AG04449 (cell line): Measurements from ENCODE around the gene PNKD.

Experiments
- CTCF ChIA-PET: fragments of 350-600 bp; formaldehyde crosslinking; extraction: SDS; loops from one replicate; lab custom pipeline; 2021; ENCODE audit warnings: antibody characterized with exemption; lab: Yijun Ruan, JAX
- POLR2A ChIA-PET: fragments of 400-600, 350-600 bp; formaldehyde crosslinking; extraction: SDS; loops from one replicate; lab custom pipeline; 2020; ENCODE audit warnings: antibody characterized with exemption, inconsistent platforms; lab: Yijun Ruan, JAX
- DNase-seq: peaks from one replicate; pipeline ENCODE4 v3.0.0-alpha.2; 2010; ENCODE audit warnings: low read depth, low spot score
- H3K4me3 ChIP-seq: 2 replicates; pipeline ENCODE4 v1.5.1; 2011; ENCODE audit warnings: low read depth, mild to moderate bottlenecking, control low read depth, low read length
- CTCF ChIP-seq: IDR thresholded peaks from one replicate; pipeline ENCODE4 v1.5.1; 2011; ENCODE audit warnings: mild to moderate bottlenecking, moderate library complexity, low read length, control low read depth, inconsistent platforms; ENCODE audit not compliant: insufficient read depth; ENCODE audit errors: missing control alignments

PNKD gene

GRCh38 chr2:218393750-218394290 lies 123.5 kb downstream of the PNKD start:
- ChIA-PET POLR2A (interaction anchor here (1.2 kb wide), 1 partner anchor 124 kb away, joined by 4 read pairs; the partner anchor contains the start of genes AAMP and PNKD), CTCF (interaction anchor here (0.8 to 6.5 kb wide), 11 partner anchors 9 to 120 kb away, joined by 3 to 83 read pairs (median 5); partner anchors contain the start of genes AAMP, PNKD and TMBIM1)
- no peak overlapping the region for H3K4me3 ChIP-seq
- DNase-seq, result no peak
- no peak for TF ChIP-seq CTCF

DNA sequence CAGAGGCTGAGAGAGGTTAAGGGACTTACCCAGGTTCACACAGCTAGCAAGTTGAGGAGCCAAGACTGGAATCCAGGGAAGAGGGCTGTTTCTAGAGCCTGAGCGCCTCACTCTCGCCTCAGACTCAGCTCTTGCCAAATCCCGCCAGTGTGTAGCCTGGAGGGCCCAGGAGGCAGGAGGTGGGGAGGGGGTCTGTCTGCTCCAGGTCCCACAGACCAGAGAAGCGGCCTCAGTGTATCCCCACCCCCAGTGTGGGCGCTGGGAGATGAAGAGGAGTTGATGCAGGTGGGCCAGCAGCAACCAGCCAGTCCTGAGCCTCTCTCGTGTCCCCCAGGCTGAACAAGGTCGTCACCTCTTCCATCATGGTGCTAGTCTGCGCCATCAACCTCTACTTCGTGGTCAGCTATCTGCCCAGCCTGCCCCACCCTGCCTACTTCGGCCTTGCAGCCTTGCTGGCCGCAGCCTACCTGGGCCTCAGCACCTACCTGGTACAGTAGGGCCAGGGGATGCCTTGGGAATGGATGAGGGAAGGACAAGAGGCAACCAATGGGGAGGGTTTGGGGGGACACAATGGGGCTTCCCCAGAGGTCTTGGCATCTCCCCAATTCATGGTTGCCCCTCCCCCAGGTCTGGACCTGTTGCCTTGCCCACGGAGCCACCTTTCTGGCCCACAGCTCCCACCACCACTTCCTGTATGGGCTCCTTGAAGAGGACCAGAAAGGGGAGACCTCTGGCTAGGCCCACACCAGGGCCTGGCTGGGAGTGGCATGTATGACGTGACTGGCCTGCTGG lies 124.2 kb downstream of the PNKD start:
- H3K4me3 ChIP-seq, result no peak overlapping the region
- TF ChIP-seq CTCF, result no peak
- ChIA-PET CTCF (interaction anchor here (0.8 to 6.5 kb wide), 18 partner anchors 10 to 121 kb away, joined by 3 to 83 read pairs (median 6); partner anchors contain the start of genes AAMP, CATIP, PNKD and TMBIM1), POLR2A (interaction anchor here (1.2 kb wide), 1 partner anchor 124 kb away, joined by 4 read pairs; the partner anchor contains the start of genes AAMP and PNKD)
- no peak for DNase-seq

- no peak overlapping the region for H3K4me3 ChIP-seq
- no peak for TF ChIP-seq CTCF
- CTCF ChIA-PET, result interaction anchor here (0.8 to 6.5 kb wide), 12 partner anchors 10 to 122 kb away, joined by 3 to 83 read pairs (median 13); partner anchors contain the start of genes AAMP, CATIP, PNKD and TMBIM1
- POLR2A ChIA-PET, result no interaction called here
- DNase-seq, result no peak
Observed at GRCh38 chr2:218395090-218395444, 124.7 kb downstream of the PNKD start.

GRCh38 chr2:218395456-218395825 lies 125.1 kb downstream of the PNKD start:
- POLR2A ChIA-PET, result interaction anchor here (1.7 to 2.0 kb wide), 2 partner anchors 11 to 124 kb away, joined by 6 to 11 read pairs; no protein-coding TSS in a partner anchor
- DNase-seq, result no peak
- H3K4me3 ChIP-seq, result peak overlapping the region; percentile 46
- no peak for TF ChIP-seq CTCF
- CTCF ChIA-PET, result interaction anchor here (0.8 to 6.5 kb wide), 15 partner anchors 10 to 176 kb away, joined by 3 to 83 read pairs (median 8); partner anchors contain the start of genes AAMP, CATIP, PNKD and TMBIM1

- CTCF ChIA-PET, result interaction anchor here (0.6 to 6.5 kb wide), 23 partner anchors 9 to 176 kb away, joined by 3 to 83 read pairs (median 8); partner anchors contain the start of genes AAMP, PNKD, SLC11A1 and TMBIM1
- POLR2A ChIA-PET, result interaction anchor here (1.6 to 2.0 kb wide), 3 partner anchors 10 to 125 kb away, joined by 6 to 11 read pairs (median 6); no protein-coding TSS in a partner anchor
- peak overlapping the region; percentile 78 for H3K4me3 ChIP-seq
- peak; percentile 86 for TF ChIP-seq CTCF
- peak; percentile 90 for DNase-seq
Observed at GRCh38 chr2:218395826-218396687, 125.7 kb downstream of the PNKD start.
